Activated CD8-positive, alpha-beta memory T cell treated with anti-CD3 and anti-CD28 coated beads, Interleukin-2, amount 50 U/mL, for 1 hour (primary cell): ENCODE data around the gene TRNT1.

Experiments used
- DNase-seq: peaks from one replicate; pipeline ENCODE4 v3.0.0-alpha.2; 2020; ENCODE audit errors: extremely low read depth

TRNT1 gene

DNA sequence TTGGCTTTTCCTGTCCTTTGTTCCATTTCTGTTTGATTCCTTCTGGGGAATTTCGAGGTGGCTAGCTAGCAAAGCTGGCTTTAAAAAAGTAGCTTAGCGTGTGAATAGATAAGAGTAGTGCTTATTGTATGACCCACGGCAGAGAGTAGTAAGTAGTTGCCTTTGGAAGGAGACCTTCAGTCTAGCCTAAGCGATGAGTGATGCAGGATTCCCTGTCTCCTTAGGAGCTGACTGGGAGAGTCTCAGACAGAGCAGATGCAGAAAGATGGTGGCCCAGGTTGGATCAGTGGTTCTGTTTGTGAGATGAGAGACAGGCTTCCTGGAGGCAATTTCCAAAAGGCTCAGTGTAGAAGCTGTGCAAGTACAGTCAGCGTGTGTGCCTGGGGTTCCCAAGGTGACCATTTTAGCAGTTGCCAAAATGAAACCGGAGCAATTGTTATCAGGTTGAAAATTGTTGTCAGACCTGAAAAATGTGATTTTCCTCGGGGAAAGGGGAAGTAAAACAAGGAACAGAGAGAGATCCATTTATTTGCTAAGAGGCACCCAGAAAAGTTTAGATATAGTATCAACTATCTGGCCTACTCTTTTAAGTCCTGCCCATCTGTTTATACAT is 15.9 kb upstream of the TRNT1 start:
- DNase-seq: no peak

DNA sequence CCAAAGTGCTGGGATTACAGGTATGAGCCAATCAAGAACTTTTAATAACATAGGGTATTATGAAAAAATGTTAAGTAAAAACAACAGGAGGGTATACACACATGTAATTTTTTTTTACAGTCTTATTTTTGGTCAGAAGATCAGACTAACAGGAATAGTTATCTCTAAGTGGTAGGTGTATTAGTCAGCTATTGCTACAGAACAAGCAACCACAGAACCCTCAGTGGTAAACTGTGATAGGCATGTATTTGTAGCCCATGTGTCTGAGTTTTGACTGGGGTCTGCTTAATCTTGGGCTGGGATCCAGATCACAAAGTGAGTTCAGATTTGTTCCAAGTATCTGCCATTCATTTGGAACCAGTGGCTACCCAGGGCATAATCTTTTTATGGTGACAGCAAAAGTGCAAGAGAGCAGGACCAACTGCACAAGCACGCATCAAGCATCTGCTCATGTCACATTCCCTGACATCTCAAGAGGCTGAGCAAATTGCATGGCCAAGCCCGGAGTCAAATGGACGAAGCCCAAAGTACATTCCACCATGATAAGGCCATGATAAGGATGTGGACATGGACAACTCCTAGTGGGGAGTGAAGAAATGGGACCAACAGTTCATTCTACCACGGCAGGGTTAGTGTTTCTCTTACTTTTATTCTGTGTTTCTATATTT is 13.6 kb upstream of the TRNT1 start:
- no peak for DNase-seq

DNA sequence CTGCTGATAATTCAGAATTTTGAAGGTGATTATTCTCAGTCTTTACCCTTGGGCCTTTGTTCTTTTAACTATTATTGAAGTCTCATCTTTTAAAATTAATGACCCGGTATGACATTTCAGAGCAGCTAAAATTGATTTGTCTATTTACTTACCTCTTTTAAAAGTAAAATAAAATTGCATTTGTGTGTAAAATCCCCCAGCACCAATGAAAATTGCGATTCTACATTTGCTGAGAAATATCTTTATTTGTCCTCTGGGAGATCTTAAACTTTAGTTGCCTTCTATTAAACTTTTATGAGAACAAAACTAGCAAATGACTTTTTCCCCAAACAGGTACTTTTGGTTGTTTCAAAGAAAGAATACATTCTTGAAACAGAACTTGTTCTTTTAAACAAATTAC is 9.1 kb upstream of the TRNT1 start:
- DNase-seq: no peak

DNA sequence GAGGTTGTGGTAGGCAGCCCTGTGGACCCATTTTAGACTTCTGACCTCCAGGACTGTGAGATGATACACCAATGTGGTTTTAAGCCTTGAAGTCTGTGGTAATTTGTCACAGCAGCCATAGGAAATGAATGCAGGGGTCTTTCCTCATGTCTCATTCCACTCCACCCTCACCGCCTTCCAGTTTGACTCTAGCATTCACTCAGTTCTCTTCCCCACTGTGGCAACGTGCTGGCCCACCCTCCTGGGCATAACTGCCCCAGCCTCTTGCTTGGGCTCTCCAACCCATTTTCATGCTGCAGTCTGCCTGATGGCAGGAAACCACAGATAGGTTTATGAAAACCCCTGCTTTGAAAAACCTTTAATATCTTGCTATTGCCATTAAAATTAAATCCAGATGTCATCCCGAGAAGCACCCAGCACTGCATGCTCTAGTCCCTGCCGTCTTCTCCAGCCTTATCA is 7.3 kb upstream of the TRNT1 start:
- no peak for DNase-seq

DNA sequence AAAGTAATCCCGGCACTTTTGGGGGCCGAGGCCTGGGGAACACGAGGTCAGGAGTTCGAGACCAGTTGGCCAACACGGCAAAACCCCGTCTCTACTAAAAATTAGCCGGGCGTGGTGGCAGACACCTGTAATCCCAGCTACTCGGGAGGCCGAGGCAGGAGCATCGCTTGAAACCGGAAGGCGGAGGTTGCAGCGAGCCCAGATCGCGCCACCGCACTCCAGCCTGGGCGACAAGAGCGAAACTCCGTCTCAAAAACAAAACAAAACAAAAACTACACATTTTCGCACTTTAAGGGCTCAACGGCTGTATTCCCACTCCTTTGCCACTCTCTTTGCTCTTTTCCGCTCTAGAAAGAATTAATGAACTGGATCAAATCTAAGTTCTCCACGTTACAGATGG is 763 bp upstream of the TRNT1 start:
- DNase-seq: no peak

DNA sequence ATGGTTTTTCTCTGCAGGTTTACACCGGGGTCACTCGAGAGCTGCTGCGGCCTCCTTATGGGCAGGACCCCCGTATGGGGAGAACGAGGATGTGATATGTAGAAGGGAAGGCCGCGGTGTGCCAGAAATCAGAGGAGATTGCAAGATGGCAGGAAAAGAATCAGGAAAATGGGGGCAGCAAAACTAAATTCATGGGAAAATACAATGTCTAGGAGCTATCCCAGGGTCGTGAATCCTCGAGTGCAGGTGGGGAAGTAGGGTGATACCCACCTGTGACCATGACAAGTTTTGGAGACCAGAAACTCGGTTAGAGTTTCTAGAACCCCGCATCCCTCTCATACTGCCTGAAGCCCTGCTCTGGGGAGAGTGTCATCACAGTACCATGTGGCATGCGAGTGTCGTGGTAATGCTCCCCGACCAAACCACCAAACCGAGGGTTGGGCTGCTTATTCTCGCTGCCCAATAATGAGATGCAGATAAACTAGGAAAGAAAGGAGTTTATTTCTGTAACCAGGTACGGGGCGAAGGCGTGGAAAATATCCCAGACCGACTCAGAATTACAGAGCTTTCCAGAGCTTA is 781 bp downstream of the TRNT1 start:
- no peak for DNase-seq

DNA sequence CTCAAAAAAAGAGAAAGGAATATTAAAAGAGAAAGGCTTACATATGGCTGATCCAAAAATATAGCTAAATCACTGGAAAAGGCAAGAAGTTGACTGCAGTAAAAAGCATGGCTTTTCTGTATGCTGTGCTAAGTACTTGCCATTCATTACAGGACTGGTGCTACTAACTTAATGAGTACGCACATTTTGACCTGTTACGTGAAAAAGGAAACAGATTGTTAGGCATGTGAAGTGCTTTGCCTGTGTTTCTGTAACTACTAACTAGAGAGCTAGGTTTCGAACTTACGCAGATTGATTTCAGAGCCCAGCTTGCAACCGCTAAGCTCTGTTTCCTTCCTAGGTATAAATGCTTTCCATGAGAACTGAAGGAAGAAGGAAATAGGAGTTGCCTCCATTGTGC is 2.8 kb downstream of the TRNT1 start:
- DNase-seq: no peak

DNA sequence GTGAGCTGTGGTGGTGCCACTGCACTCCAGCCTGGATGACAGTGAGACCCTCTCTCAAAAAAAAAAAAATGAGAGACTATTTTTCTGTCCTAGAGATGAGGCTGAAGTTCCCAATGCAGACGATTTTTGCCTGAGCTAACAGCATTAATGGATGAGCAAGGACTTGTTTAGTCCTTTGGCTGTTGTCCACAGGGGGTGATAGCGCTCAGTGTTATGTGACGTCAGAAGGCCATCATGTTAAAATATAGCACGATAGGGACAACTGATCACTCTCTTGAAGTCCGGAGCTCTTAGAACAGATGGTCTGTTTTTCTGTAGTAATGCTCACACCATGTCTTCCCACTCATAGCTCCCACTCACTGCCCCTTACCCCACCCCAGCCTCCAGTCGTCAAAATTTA is 6.8 kb downstream of the TRNT1 start:
- DNase-seq: no peak

DNA sequence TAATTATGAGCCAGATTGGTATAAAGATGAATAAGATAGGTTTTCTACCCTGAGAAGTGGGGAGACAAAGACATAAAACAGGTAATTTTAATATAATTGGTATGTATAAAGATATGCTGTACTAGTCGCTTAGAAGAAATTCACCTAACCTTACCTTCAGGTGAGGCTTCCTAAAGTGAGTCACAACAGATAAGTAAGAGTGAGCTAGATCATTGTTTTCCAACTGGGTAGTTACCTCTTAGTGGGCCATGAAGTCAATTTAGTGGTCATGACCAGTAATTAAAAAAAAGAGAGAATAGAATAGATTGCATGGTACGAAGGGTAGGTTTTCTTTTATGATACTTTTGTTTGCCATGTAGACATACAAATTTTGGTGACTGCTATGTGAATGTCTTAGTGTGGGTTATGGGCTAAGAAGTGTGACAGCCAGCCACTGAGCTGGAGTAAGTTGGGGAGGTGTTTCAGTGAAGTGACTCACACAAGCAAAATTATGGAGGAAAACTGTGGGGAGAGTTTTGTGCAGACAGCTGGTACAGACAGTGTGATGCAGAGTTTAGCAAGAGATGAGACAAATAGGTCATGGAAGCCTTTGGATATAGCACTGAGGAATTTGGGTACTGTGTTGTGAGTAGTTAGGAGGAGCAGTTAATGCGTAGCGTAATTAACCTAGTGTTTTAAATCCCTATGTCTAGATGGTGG is 8.2 kb downstream of the TRNT1 start:
- DNase-seq: no peak

DNA sequence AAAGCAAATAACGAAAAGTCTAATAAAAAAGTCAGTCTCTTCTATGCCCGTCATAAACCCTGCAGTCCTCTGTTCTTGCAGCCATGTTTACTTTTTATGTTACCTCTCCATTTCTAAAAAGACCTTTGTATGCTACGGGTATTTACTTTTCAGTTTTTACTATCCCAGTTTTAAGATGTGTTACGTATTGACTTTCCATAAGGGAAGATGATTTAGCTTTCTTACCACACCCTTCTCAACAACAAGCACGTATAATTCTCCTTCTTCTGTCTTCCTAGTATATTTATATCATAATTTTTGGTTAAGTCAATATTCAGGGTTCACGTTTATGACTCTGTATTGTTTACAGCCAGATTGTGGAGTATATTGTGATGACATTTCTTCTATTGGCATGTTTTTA is 10.8 kb downstream of the TRNT1 start:
- DNase-seq: no peak

DNA sequence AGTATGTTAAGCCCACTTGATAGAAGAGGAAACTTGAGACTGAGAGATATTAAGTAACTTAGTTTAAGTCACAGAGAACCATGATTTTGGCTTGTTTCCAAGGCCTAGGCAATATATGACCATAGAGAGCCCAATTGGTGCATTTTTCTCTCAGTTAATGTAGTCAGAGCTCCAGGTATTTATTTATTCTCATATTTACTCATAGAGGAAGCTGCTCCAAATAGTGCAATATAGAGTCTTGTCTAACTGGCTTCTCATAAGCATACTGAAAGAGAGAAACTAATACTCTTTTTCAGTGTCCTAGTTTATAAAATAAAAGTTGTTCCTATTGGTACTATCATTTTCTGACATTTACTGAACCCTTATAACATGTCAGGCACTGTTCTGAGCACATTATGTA is 15.2 kb downstream of the TRNT1 start:
- DNase-seq: no peak

DNA sequence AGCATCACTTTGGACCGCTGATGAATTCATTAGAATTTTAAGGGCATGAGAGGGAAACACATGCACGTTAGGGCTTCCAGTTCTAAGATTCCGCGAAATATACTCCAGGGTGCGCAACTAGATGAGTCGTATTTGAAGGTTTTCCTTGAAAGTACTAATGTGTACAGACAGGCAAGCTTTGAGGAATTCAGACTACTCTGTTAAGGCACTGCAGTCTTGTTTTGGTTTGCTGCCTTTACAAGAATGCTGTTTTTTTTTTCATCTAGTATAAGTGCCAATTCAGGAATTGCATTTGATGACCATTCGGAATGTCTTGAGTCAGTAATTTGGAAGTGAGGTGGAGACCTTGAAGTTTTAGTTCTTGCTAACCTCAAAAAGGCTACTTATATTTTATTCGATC is 19.1 kb downstream of the TRNT1 start:
- DNase-seq: no peak

DNA sequence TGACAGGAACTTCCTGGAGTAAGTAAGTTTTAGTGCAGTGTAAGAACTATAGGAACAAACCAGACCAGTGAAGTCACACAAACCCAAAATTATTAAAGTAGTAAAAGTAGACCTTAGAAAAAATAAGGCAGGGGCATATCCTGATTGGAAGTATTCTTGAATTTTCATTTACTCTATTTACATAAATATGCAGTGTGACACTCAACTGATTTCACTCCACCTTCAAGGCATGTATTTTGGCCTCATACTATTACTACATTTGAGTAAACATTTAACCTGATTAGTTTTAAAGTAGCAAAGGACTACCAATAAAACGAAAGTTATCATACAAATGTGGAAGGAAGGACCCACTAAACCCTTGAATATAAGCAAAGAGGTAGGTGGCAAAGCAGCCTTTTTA is 22.8 kb downstream of the TRNT1 start:
- DNase-seq: no peak

DNA sequence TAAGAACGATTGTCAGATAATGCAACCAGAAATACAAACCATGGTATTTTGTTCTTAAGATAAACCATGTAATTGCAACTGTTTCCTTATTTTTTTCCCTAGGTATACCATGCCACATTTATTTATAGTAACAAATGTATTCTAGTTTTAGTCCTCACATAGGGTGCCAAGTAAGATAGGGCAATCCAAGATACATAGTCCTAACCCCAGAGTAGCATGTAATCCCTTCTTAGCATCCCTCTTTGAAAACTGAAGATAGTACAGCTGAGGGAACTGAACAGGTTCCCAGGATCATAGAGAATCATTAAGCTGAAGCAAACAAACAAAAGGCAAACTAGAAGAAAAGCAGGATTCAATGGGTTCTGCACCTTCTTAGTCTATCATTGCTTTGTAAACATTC is 24.8 kb downstream of the TRNT1 start:
- DNase-seq: no peak

DNA sequence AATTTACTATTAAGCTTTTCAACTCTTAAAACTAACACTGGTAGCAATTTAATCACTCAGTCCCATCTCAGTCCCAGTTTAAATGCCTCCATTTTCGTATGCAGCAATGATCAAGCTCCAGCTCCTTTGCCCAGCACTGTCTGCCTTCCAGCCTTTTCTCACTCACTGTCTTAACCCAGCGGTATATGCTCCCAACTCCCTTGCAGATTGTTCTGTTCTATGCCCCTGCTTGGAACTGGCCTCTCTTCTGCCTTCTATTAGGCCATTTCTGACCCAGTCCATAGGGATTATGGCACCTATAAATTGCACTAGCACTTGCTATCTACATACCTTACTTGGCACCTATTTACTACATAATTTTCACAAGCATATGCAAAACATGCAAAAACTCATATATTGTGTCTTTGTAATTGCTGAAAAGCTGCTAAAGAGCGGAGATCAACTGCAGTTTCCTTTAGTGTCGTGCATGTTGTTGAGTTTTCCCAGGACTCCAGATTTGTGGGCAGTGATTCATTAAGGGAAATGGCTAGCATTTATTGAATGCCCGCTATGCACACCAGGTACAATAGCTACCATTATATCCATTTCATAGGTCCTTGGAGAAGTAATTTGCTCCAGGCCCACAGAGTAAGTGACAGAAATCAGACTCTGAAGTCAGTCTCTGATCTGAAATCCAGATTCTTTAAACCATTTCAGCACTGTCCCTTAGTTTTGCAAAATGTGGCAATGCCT is 28.3 kb downstream of the TRNT1 start:
- DNase-seq: no peak

DNA sequence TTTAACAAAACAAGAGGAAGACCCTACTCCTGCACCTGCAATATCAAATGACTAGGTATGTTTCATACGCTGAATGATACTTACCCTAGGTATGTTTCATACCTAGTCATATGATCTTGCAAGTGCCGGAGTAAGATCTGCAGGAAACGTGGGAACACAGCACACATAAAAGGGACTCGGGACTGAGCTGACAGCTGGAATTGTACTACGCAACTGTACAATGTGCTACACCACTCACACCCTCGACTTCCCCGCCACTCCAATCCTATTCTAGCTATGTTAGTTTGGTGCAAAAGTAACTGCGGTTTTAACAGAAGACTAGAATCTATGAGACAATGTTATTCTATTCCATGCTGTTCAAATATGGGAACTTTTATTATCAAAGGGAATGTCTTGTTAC is 30.7 kb downstream of the TRNT1 start:
- no peak for DNase-seq

DNA sequence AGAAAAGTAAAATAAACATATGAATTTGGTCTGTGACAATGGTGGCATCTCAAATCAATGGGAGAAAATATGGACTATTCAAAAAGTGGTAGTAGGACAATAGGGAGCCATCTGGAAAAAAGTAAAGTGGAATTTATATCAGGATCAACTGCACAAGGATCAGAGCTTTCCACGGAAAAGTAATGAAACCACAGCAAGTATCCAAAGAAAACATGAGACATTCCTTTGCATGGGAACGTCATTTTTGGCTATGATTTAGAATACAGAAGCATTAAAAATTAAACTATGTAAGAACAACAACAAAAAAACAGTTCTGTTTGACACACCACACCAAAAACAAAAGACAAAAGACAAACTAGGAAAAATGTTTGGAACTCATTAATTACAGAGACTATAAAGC is 34.1 kb downstream of the TRNT1 start:
- no peak for DNase-seq

DNA sequence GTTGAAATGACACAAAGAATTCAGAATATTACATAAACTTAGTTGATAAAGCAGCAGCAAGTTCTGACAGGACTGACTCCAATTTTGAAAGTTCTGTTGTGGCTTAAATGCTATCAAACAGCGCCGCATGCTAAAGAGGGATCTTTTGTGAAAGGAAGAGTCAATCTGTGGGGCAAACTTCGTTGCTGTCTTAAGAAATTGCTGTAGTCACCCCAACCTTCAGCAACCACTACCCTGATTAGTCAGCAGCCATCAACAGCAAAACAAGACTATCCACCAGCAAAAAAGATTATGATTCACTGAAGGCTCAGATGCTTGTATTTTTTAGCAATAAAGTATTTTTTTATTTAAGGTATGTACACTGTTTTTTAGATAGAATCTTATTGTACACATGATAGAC is 38.5 kb downstream of the TRNT1 start:
- no peak for DNase-seq

DNA sequence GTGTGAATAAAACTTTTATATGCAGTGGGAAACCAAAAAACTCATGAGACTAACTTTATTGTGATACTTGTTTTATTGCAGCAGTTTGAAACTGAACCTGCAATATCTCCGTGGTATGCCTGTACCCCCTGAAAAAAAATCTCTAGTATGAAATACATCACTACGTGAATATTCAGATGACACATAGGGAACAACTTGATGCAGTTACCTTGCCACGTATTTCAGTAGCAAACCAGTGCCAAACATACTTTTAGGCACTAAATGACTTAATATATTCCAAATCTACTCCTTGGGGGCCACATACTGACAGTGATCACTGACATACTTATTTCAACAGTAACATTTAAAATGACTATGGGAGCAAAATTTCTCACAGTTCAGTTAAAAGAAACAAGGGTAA is 38.9 kb downstream of the TRNT1 start:
- no peak for DNase-seq

DNA sequence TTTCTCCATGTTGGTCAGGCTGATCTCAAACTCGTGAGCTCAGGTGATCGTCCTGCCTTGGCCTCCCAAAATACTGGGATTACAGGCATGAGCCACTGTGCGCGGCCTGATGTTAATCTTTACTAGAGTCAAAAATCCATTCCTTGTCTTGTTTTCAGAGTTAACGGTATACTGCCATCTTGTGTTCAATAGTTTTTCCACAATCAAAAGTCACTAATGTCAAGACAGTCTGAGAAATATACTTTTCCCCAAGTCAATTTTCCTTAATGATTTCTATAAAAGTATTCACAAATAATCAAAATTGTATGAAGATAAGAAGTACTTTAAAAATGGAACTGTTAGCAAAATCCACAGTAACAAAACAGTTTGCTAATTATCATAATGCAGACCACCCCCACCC is 44.3 kb downstream of the TRNT1 start:
- no peak for DNase-seq

DNA sequence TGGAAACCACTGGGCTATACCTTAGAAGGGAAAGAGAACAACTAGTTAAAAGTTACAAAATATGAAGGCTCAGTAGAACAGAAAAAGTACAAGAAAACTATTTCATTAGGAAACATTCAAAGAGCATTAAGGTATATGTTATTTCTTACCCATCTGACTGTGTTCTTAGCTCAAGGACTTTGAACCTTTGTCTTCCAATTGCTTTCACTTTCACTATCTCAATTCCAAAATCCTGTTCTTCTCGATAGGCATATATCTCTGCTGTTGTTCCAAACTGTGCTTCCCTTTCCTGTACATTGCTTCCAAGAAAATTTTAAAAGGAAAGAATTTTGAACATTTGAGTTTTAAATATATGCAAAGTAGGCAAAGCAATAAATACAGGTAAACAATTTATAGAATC is 45.9 kb downstream of the TRNT1 start:
- DNase-seq: no peak

DNA sequence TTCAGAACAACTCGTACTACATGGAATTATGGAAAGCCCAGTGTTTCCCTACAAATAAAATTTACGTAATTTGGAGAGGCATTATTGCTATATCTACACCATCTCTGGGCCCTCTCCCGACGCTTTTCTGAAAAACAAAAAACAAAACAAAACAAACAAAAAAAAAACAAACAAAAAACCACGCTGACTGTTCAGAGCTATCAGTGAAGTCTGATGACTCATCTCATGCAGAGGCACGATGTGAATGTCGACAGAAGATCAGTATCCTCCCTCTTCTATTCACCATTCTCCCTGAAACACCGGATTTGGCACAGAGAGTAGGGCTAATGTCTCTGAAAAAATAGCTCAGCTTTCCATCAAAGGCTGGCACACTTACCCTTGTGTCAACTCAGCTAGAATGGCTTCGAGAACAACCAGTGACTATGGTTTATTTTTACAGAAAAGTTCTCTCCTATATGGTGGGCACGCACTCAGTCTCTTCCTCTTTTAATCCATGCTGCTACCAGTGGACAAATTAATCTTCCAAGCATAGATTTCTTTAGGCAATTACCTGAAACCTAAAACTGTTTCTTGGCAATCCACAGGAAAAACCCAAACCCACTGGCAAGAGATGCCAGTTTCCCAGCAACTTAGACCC is 51.2 kb downstream of the TRNT1 start:
- DNase-seq: no peak
